HUES64 (cell line): Measurements from ENCODE around the gene IMP3. TPM values are rescaled to one million over a fixed set of nuclear protein-coding genes. Genes with fewer than 3 reads are reported as not detected.
"Not testable (repeated sequence)": the region's sequence is repeated elsewhere in the genome, so short reads cannot be mapped to it uniquely, and the experiment has no call there.

Source experiments
- H3K27ac ChIP-seq: 2 replicates; pipeline ENCODE4 v1.7.0; 2013; ENCODE audit warnings: low read depth, low read length, inconsistent platforms
- H3K27me3 ChIP-seq: 2 replicates; pipeline ENCODE4 v1.6.1; 2013; ENCODE audit warnings: mild to moderate bottlenecking, low read length; ENCODE audit not compliant: insufficient read depth
- H3K36me3 ChIP-seq: 2 replicates; pipeline ENCODE4 v1.6.1; 2013; ENCODE audit warnings: mild to moderate bottlenecking, low read length; ENCODE audit not compliant: insufficient read depth
- H3K4me1 ChIP-seq: 2 replicates; pipeline ENCODE4 v1.6.1; 2013; ENCODE audit warnings: mild to moderate bottlenecking, low read length, moderate library complexity; ENCODE audit not compliant: insufficient read depth
- H3K4me3 ChIP-seq: 2 replicates; pipeline ENCODE4 v1.5.1; 2013; ENCODE audit warnings: mild to moderate bottlenecking, low read length, moderate library complexity
- H3K9ac ChIP-seq: 2 replicates; pipeline ENCODE4 v1.6.1; 2013; ENCODE audit warnings: mild to moderate bottlenecking, low read depth, low read length
- H3K9me3 ChIP-seq: 2 replicates; pipeline ENCODE4 v1.6.1; 2013; ENCODE audit warnings: low read depth, low read length; ENCODE audit not compliant: insufficient read depth
- WGBS: fragments of 150-250, 120-280 bp; methylation state at CpG from one replicate; pipeline ENCODE4 v1.1.7; 2013; ENCODE audit warnings: missing lambda C conversion rate; 5-methylcytosine and 5-hydroxymethylcytosine counted together
- polyA plus RNA-seq, 2 experiments: library from polyadenylated mRNA; stranded (reverse); fragments of 50-300 nt; gene quantifications; one replicate each; pipeline ENCODE4 v1.2.3, GENCODE V29; 2013

IMP3 gene
- 71.2 TPM for polyA plus RNA-seq (2013, experiment 1 of 2)
- 64.5 TPM for polyA plus RNA-seq (2013, experiment 2 of 2)

DNA sequence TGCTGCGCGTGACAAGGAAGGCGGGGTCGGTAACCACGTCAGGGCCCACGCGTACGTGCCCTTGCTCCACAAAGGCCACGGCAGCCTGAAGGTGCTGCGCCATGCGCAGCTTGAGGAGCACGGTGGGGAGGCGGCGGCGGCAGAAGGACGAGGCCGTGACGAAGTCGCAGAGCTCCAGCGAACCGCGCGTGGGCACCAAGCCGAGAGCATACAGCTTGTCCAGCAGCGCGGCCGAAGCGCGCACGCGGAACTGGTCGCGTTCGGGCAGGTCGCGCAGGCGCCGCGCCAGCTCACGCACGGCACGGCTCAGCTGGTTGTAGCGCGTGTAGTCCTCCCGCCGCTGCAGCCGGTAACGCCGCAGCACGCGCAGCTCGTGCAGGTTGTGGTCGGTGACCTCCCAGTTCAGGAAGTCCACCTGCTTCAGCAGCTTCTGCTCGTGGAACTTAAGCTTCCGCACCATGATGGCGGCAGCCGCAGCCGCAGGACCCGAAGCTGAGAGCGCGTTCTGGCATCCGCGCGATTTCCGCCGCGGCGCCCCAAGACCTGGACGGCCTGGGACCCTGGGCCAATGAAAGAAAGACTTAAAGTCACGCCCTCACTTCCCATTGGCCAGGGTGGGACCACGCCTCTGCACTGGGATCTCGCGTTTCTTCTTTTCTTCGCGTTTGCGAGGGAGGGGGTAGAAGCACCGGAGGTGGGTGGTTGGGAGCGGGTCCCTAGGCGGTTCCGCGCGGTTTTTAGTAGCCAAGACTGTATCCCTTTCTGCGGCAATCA lies at the start of gene IMP3:
TSS of gene IMP3 (minus strand) at position 516 of the 774 bp plus-strand sequence. CDS start at position 460, 56 bp downstream.
- Histone ChIP-seq H3K36me3 (no peaks in the 10 kb centered on the region; the same call in 1 of the 2 replicates), H3K27ac (peak within 1 kb of the TSS; percentile 91), H3K4me3 (peak within 1 kb of the TSS; percentile 95), H3K4me1 (peaks cover 9% of the 10 kb centered on the region; the same call in 1 of the 2 replicates), H3K27me3 (no peaks in the 10 kb centered on the region), H3K9ac (peak within 1 kb of the TSS; percentile 99), H3K9me3 (no peaks in the 10 kb centered on the region)
- under 1% methylated on average over 75 of the region's 83 CpGs for WGBS

GRCh38 chr15:75689429-75689828 lies 49.4 kb upstream of the IMP3 start:
- H3K36me3 ChIP-seq, H3K4me3 ChIP-seq, H3K9ac ChIP-seq, H3K27ac ChIP-seq, H3K27me3 ChIP-seq, H3K4me1 ChIP-seq, H3K9me3 ChIP-seq: not testable (repeated sequence)
- 94% methylated on average over 20 of the region's 20 CpGs for WGBS

DNA sequence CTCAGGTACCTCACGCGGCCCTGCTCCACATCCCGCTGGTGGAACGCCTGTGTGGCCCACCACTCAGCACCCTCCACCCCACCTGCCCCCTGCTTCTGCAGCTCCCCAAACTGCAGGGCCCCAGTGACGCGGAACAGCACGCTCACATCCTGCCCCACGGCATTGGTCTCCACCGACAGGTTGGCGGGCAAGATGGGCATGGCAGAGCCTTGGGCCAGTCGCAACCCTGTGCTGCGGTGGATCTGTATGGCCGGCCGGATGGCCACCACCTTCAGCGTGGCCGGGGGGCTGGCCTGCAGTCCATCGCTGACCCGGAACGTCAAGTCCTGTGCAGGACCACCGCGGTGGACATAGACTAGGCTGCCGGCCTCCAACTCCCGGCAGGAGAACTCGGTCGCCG lies 48.8 kb upstream of the IMP3 start:
- Histone ChIP-seq H3K27ac (no peak overlapping the region), H3K4me1 (peaks cover 8% of the 10 kb centered on the region), H3K36me3 (no peaks in the 10 kb centered on the region), H3K27me3 (no peaks in the 10 kb centered on the region), H3K4me3 (no peak overlapping the region), H3K9me3 (no peaks in the 10 kb centered on the region), H3K9ac (no peak overlapping the region)
- WGBS, result 95% methylated on average over 26 of the region's 26 CpGs

GRCh38 chr15:75688278-75688557 lies 48.2 kb upstream of the IMP3 start:
- Histone ChIP-seq H3K9ac (no peak overlapping the region), H3K4me3 (no peak overlapping the region), H3K27ac (no peak overlapping the region), H3K4me1 (peaks cover 7% of the 10 kb centered on the region; the same call in 1 of the 2 replicates), H3K9me3 (no peaks in the 10 kb centered on the region), H3K36me3 (no peaks in the 10 kb centered on the region), H3K27me3 (no peaks in the 10 kb centered on the region)
- 95% methylated on average over 7 of the region's 7 CpGs for WGBS

DNA sequence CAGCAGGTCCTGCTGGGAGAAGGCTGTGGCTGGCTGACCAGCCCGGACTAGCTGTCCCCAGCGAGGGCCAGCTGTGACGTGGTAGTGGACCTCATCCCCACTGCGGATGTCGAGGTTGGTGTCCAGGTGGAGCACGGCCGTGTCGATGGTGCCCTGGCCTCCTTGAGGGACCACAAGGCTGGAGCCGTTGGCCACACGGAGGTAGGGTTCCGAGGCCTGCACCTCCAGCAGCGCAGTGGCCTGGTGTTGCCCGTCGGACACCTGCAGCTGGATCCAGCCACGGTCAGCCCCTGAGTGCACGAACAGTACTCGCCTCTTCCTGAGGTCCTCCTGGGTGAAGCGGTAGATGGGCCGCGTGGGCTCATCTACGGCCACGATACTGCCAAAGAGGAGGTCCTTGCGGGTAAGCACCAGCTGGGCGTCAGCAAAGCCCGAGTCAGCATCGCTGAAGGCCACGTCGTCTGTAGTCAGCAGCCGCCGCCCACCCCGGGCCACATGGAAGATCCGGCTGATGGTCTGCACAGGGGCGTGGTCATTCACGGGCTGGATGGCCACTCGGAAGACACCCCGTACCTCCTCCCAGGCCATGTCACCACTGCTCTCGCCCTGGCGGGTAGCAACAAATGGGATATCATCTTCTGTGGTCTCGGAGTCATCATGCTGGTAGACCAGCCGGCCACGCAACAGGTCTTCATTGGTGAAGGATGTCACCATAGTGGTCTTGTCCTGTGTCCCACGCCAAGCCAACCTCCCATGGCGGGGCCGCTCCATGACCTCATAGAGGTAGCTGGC lies 47.7 kb upstream of the IMP3 start:
- no peaks in the 10 kb centered on the region for H3K27me3 ChIP-seq
- WGBS, result 96% methylated on average over 44 of the region's 44 CpGs
- H3K9ac ChIP-seq, result no peak overlapping the region
- H3K27ac ChIP-seq, result no peak overlapping the region
- H3K36me3 ChIP-seq, result no peaks in the 10 kb centered on the region
- no peak overlapping the region for H3K4me3 ChIP-seq
- peaks cover 7% of the 10 kb centered on the region; the same call in 1 of the 2 replicates for H3K4me1 ChIP-seq
- H3K9me3 ChIP-seq, result no peaks in the 10 kb centered on the region

DNA sequence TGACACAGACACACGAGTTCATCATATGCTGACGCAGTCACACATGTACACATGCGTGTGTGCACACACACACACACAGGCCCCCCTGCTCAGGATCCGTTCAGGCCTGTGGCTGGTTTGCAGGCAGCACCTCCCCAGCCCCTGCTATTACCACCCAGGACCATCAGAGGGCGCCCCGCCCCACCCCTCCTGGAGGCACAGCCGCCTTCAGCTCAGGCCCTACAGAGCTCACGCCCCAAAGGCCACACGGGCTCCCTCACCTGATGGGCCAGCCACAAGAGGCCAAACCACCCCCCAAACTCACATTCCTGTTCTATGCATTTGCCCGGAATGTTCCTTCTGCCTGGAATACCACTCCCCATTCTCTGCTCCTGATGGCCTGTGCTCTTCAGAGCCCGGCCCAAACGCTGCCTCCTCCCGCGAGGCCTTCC lies 46.2 kb upstream of the IMP3 start:
- not testable (repeated sequence) for H3K27ac ChIP-seq, H3K36me3 ChIP-seq, H3K9me3 ChIP-seq, H3K9ac ChIP-seq, H3K4me1 ChIP-seq, H3K27me3 ChIP-seq, H3K4me3 ChIP-seq
- 13% methylated on average over 9 of the region's 14 CpGs for WGBS

DNA sequence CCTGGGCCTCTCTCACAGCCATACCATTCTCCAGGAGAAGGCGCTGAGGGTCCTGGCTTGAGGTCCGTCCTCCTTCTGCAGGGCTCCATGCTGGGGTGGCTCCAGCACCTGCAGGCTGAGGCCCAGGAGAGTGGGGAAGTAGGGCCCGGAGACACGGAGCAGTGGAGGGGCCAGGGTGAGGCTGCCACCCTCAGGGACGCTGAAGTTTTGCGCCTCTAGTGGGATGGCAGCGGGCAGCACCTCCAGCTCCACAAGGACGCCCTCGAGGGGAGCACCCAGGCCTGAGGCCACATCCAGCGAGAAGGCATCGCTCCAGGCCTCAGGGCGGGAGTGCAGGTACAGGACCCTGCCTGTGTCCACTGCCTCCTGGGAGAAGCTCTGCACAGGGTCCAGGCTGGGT lies 45.2 kb upstream of the IMP3 start:
- H3K4me1 ChIP-seq, result peaks cover 8% of the 10 kb centered on the region; the same call in 1 of the 2 replicates
- H3K4me3 ChIP-seq, result no peak overlapping the region
- 88% methylated on average over 12 of the region's 12 CpGs for WGBS
- H3K9me3 ChIP-seq, result no peaks in the 10 kb centered on the region
- no peaks in the 10 kb centered on the region for H3K36me3 ChIP-seq
- H3K27me3 ChIP-seq, result no peaks in the 10 kb centered on the region
- H3K9ac ChIP-seq, result no peak overlapping the region
- no peak overlapping the region for H3K27ac ChIP-seq

DNA sequence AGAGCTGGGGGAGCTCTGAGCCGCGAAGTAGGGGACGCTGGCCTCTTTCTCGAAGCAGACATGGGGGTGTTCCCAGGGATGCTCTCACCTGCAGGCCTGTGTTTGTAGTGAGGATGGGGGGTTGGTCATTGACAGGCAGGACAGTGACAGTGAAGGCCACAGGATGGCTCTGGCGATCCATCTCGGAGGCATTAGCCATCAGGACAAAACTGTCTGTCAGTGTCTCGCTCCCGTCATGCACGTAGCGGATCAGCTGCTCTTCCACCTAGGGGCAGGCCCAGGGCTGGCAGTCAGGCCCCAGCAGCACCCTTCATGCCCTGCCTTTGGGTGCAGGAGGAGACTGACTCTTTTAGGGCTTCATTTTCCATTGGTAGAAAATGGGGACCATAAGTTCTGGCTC lies 44.6 kb upstream of the IMP3 start:
- no peaks in the 10 kb centered on the region for H3K27me3 ChIP-seq
- H3K4me1 ChIP-seq, result peaks cover 11% of the 10 kb centered on the region; the same call in 1 of the 2 replicates
- no peak overlapping the region for H3K4me3 ChIP-seq
- 91% methylated on average over 10 of the region's 10 CpGs for WGBS
- H3K36me3 ChIP-seq, result no peaks in the 10 kb centered on the region
- H3K27ac ChIP-seq, result no peak overlapping the region
- no peaks in the 10 kb centered on the region for H3K9me3 ChIP-seq
- no peak overlapping the region for H3K9ac ChIP-seq

- H3K9ac ChIP-seq, H3K27ac ChIP-seq, H3K4me3 ChIP-seq, H3K36me3 ChIP-seq, H3K27me3 ChIP-seq, H3K9me3 ChIP-seq: not testable (repeated sequence)
- WGBS, result 17% methylated on average over 14 of the region's 14 CpGs
- peaks cover 11% of the 10 kb centered on the region; the same call in 1 of the 2 replicates for H3K4me1 ChIP-seq
These were observed 43.8 kb upstream of the IMP3 start for GRCh38 chr15:75683646-75684312.

DNA sequence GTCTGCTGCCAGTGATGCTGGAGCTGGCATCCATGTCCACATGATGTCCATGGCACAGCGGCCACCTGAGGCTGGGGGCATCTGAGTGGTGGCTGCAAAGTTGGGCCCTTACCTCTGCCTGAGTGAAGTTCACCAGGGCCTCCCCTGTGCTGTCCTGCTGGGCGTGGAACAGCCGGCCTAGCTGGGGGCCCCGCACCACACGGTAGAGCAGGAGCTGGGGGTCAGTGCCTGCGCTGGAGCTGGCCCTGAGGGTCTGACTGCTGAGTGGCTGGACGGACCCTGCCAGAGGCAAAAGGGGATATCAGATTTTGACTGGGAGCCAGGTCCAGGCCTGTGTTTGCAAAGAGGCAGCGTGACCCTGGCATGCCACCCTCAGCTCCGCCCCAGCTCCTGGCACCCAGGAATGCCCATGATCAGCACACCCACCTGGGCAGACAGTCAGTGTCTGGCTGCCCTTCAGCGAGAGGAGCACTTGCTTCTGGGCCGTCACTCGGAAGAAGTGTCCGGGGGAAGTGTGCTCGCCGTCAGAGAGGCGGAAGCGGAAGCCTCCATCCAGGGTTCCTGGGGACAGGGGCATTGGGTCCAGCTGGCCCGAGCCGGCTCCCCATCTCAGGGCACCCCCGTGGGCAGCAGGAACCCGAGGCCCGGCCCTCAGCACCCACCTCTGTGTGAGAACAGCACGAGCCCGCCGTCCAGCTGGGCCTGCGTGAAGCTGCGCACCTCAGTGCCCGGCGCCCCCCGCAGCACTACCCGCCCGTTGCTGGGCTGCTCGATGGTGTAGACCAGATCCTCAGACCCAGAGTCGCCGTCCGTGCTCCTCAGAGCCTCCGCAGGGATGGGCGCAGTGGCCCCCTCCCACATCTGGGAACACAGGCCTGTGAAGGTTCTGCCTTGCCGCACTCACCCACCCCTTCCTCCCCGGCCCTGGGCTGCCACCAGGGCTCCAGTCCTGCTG lies 42.4 kb upstream of the IMP3 start:
- H3K9ac ChIP-seq, result no peak overlapping the region
- 94% methylated on average over 40 of the region's 40 CpGs for WGBS
- H3K27ac ChIP-seq, result no peak overlapping the region
- no peaks in the 10 kb centered on the region for H3K36me3 ChIP-seq
- H3K27me3 ChIP-seq, result no peaks in the 10 kb centered on the region
- H3K4me1 ChIP-seq, result peaks cover 11% of the 10 kb centered on the region; the same call in 1 of the 2 replicates
- H3K9me3 ChIP-seq, result no peaks in the 10 kb centered on the region
- no peak overlapping the region for H3K4me3 ChIP-seq
